ENCODE measurements around the gene HAVCR1. TPM values are rescaled to one million over a fixed set of nuclear protein-coding genes. Genes with fewer than 3 reads are reported as not detected.

Gene HAVCR1
- total and polyA plus RNA-seq, 2 of the 13 experiments (the other 11 are each of a cell fraction or from before 2014, with no cell fraction given) = 0.93 to 12.3 TPM

DNA sequence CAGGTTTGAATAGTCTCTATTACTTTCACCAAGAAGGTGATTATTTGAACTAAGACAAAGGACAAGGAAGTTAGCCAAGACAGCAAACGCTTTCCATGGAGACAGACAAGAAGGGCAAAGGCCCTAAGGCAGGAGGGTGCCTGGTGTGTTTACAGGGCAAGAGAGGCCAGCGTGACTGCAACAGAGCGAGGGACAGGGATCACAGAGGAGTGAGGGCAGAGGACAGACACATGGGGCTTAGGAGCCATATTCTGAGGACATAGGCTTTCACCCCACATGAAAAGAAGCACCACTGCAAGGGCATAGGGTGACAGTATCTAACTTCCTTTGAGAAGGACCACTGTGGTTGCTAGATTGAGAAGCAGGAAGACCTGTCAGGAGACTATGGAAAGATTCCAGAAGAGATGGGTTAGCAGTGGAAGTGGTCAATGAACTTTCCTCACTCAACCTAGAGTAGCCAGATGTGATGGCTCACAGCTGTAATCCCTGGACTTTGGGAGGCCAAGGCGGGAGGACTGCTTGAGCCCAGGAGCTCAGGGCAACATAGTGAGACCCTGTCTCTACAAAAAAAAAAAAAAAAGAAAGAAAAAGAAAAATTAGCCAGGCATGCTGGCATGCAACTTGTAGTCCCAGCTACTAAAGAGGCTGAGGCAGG is 5.0 kb upstream of the HAVCR1 start (continued):
- peak; percentile 27; the same call in 1 of the 2 replicates for TF ChIP-seq FOXA3 (CRISPR knock-in tag; IDR thresholded peaks at IDR 0.05)
- TF ChIP-seq, protein P1, sequence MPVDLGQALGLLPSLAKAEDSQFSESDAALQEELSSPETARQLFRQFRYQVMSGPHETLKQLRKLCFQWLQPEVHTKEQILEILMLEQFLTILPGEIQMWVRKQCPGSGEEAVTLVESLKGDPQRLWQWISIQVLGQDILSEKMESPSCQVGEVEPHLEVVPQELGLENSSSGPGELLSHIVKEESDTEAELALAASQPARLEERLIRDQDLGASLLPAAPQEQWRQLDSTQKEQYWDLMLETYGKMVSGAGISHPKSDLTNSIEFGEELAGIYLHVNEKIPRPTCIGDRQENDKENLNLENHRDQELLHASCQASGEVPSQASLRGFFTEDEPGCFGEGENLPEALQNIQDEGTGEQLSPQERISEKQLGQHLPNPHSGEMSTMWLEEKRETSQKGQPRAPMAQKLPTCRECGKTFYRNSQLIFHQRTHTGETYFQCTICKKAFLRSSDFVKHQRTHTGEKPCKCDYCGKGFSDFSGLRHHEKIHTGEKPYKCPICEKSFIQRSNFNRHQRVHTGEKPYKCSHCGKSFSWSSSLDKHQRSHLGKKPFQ (CRISPR knock-in tag; IDR thresholded peaks at IDR 0.05; ENCODE audit: insufficient replicate concordance) = no peak
- TF ChIP-seq HCFC1 (IDR thresholded peaks at IDR 0.05; ENCODE audit: low read depth, low read length) = no peak
- no peak for TF ChIP-seq ARHGAP35 (CRISPR knock-in tag; IDR thresholded peaks at IDR 0.05; ENCODE audit: borderline replicate concordance)
- TF ChIP-seq NR3C1 (CRISPR knock-in tag; IDR thresholded peaks at IDR 0.05) = no peak
- TF ChIP-seq ZNF75D (CRISPR knock-in tag; IDR thresholded peaks at IDR 0.05; ENCODE audit: borderline replicate concordance) = no peak
- no peak for TF ChIP-seq SRSF4 (IDR thresholded peaks at IDR 0.05; ENCODE audit: low read depth, low read length, poor library complexity, severe bottlenecking)
- TF ChIP-seq PAF1 (CRISPR knock-in tag; IDR thresholded peaks at IDR 0.05) = no peak
- TF ChIP-seq, protein P2, sequence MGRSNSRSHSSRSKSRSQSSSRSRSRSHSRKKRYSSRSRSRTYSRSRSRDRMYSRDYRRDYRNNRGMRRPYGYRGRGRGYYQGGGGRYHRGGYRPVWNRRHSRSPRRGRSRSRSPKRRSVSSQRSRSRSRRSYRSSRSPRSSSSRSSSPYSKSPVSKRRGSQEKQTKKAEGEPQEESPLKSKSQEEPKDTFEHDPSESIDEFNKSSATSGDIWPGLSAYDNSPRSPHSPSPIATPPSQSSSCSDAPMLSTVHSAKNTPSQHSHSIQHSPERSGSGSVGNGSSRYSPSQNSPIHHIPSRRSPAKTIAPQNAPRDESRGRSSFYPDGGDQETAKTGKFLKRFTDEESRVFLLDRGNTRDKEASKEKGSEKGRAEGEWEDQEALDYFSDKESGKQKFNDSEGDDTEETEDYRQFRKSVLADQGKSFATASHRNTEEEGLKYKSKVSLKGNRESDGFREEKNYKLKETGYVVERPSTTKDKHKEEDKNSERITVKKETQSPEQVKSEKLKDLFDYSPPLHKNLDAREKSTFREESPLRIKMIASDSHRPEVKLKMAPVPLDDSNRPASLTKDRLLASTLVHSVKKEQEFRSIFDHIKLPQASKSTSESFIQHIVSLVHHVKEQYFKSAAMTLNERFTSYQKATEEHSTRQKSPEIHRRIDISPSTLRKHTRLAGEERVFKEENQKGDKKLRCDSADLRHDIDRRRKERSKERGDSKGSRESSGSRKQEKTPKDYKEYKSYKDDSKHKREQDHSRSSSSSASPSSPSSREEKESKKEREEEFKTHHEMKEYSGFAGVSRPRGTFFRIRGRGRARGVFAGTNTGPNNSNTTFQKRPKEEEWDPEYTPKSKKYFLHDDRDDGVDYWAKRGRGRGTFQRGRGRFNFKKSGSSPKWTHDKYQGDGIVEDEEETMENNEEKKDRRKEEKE (IDR thresholded peaks at IDR 0.05) = no peak
- TF ChIP-seq KLF16 (CRISPR knock-in tag; IDR thresholded peaks at IDR 0.05) = no peak
- TF ChIP-seq, protein P3, sequence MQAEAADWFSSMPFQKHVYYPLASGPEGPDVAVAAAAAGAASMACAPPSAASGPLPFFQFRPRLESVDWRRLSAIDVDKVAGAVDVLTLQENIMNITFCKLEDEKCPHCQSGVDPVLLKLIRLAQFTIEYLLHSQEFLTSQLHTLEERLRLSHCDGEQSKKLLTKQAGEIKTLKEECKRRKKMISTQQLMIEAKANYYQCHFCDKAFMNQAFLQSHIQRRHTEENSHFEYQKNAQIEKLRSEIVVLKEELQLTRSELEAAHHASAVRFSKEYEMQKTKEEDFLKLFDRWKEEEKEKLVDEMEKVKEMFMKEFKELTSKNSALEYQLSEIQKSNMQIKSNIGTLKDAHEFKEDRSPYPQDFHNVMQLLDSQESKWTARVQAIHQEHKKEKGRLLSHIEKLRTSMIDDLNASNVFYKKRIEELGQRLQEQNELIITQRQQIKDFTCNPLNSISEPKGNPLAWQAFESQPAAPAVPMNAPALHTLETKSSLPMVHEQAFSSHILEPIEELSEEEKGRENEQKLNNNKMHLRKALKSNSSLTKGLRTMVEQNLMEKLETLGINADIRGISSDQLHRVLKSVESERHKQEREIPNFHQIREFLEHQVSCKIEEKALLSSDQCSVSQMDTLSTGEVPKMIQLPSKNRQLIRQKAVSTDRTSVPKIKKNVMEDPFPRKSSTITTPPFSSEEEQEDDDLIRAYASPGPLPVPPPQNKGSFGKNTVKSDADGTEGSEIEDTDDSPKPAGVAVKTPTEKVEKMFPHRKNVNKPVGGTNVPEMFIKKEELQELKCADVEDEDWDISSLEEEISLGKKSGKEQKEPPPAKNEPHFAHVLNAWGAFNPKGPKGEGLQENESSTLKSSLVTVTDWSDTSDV (CRISPR knock-in tag; IDR thresholded peaks at IDR 0.05) = no peak
- TF ChIP-seq, protein P4, sequence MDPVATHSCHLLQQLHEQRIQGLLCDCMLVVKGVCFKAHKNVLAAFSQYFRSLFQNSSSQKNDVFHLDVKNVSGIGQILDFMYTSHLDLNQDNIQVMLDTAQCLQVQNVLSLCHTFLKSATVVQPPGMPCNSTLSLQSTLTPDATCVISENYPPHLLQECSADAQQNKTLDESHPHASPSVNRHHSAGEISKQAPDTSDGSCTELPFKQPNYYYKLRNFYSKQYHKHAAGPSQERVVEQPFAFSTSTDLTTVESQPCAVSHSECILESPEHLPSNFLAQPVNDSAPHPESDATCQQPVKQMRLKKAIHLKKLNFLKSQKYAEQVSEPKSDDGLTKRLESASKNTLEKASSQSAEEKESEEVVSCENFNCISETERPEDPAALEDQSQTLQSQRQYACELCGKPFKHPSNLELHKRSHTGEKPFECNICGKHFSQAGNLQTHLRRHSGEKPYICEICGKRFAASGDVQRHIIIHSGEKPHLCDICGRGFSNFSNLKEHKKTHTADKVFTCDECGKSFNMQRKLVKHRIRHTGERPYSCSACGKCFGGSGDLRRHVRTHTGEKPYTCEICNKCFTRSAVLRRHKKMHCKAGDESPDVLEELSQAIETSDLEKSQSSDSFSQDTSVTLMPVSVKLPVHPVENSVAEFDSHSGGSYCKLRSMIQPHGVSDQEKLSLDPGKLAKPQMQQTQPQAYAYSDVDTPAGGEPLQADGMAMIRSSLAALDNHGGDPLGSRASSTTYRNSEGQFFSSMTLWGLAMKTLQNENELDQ (CRISPR knock-in tag; IDR thresholded peaks at IDR 0.05; ENCODE audit: borderline replicate concordance) = no peak
- no peak for TF ChIP-seq LCORL (IDR thresholded peaks at IDR 0.05)
- TF ChIP-seq LCORL (CRISPR knock-in tag; IDR thresholded peaks at IDR 0.05) = no peak
- no peak for TF ChIP-seq RBM39 (IDR thresholded peaks at IDR 0.05; ENCODE audit: low read depth, low read length, poor library complexity, severe bottlenecking)
- no peak for TF ChIP-seq ZFP37 (CRISPR knock-in tag; IDR thresholded peaks at IDR 0.05; ENCODE audit: borderline replicate concordance)
